GM12878 (cell line): ENCODE measurements around the gene CEP83. TPM values are rescaled to one million over a fixed set of nuclear protein-coding genes. Genes with fewer than 3 reads are reported as not detected.

ENCODE experiments used
- BCL3 ChIP-seq: IDR thresholded peaks from 2 replicates; pipeline ENCODE4 v1.6.1; 2011; ENCODE audit warnings: borderline replicate concordance, low read depth, mild to moderate bottlenecking, moderate library complexity, low read length; ENCODE audit not compliant: insufficient read depth, poor library complexity, severe bottlenecking
- CBFB ChIP-seq: IDR thresholded peaks from 2 replicates; pipeline ENCODE4 v1.6.1; 2016; ENCODE audit warnings: antibody characterized with exemption, low read depth
- CBX3 ChIP-seq: fragments of 200-600 bp; sonication (generic); IDR thresholded peaks from 2 replicates; pipeline ENCODE4 v1.6.1; 2016; ENCODE audit warnings: low read depth, borderline replicate concordance
- DPF2 ChIP-seq: fragments of 450-650 bp; IDR thresholded peaks from 2 replicates; pipeline ENCODE4 v1.6.1; 2017; ENCODE audit warnings: mild to moderate bottlenecking
- EED ChIP-seq: sonication (generic); IDR thresholded peaks from 2 replicates; pipeline ENCODE4 v1.6.1; 2016; ENCODE audit warnings: antibody characterized with exemption, low read depth
- ELK1 ChIP-seq: IDR thresholded peaks from 2 replicates; pipeline ENCODE4 v1.6.1; 2012; ENCODE audit warnings: low read depth, low read length, improper control_type of control experiment
- FOS ChIP-seq: IDR thresholded peaks from 3 replicates; pipeline ENCODE4 v1.6.1; 2011; ENCODE audit warnings: borderline replicate concordance; ENCODE audit not compliant: insufficient read length; ENCODE audit errors: extremely low read depth
- GABPA ChIP-seq: IDR thresholded peaks from 2 replicates; pipeline ENCODE4 v1.6.1; 2014; ENCODE audit warnings: antibody characterized with exemption, low read depth, mild to moderate bottlenecking, inconsistent platforms
- HDAC6 ChIP-seq: fragments of 200-600 bp; sonication (generic); IDR thresholded peaks from one replicate; pipeline ENCODE4 v1.8.0; 2017; ENCODE audit warnings: antibody characterized with exemption; ENCODE audit not compliant: unreplicated experiment
- MTA2 ChIP-seq: fragments of 450-650 bp; IDR thresholded peaks from 2 replicates; pipeline ENCODE4 v1.6.1; 2016; ENCODE audit warnings: low read depth, mild to moderate bottlenecking, moderate library complexity
- NBN ChIP-seq: fragments of 450-650 bp; IDR thresholded peaks from 2 replicates; pipeline ENCODE4 v1.6.1; 2016
- PML ChIP-seq: IDR thresholded peaks from 2 replicates; pipeline ENCODE4 v1.6.1; 2012; ENCODE audit warnings: low read length, inconsistent platforms
- RAD51 ChIP-seq: fragments of 450-650 bp; IDR thresholded peaks from 2 replicates; pipeline ENCODE4 v1.6.1; 2016; ENCODE audit warnings: moderate library complexity, mild to moderate bottlenecking, inconsistent platforms
- RCOR1 ChIP-seq: conservative IDR thresholded peaks from 2 replicates; pipeline ENCODE4 v1.6.1; 2012; ENCODE audit warnings: low read depth, low read length, improper control_type of control experiment
- RELB ChIP-seq: fragments of 450-650 bp; IDR thresholded peaks from 2 replicates; pipeline ENCODE4 v1.6.1; 2017; ENCODE audit warnings: low read depth, mild to moderate bottlenecking, moderate library complexity
- RUNX3 ChIP-seq: IDR thresholded peaks from 2 replicates; pipeline ENCODE4 v1.6.1; 2012; ENCODE audit warnings: low read length, inconsistent platforms
- SMAD5 ChIP-seq: IDR thresholded peaks from 2 replicates; pipeline ENCODE4 v1.6.1; 2016; ENCODE audit warnings: antibody characterized with exemption, low read depth
- SRF ChIP-seq, 2 experiments: IDR thresholded peaks; 2 replicates each; pipeline ENCODE4 v1.6.1; 2011; ENCODE audit warnings: low read depth in 2 of 2, low read length in 2 of 2, mild to moderate bottlenecking in 1 of 2, moderate library complexity in 1 of 2
- TCF3 ChIP-seq: IDR thresholded peaks from 2 replicates; pipeline ENCODE4 v1.6.1; 2012; ENCODE audit warnings: low read depth, mild to moderate bottlenecking, low read length, borderline replicate concordance; ENCODE audit not compliant: insufficient read depth
- ZBTB40 ChIP-seq: fragments of 450-650 bp; IDR thresholded peaks from 2 replicates; pipeline ENCODE4 v1.6.1; 2016; ENCODE audit warnings: mild to moderate bottlenecking, moderate library complexity, borderline replicate concordance
- ZNF207 ChIP-seq: fragments of 450-650 bp; IDR thresholded peaks from 2 replicates; pipeline ENCODE4 v1.6.1; 2014; ENCODE audit warnings: antibody characterized with exemption, mild to moderate bottlenecking, borderline replicate concordance
- ZNF217 ChIP-seq: fragments of 450-650 bp; IDR thresholded peaks from 2 replicates; pipeline ENCODE4 v1.6.1; 2017; ENCODE audit warnings: antibody characterized with exemption, mild to moderate bottlenecking
- ZZZ3 ChIP-seq: IDR thresholded peaks from 2 replicates; pipeline ENCODE4 v1.6.1; 2011; ENCODE audit warnings: low read depth; ENCODE audit not compliant: control insufficient read depth, insufficient read length
- polyA plus RNA-seq, 11 experiments: library from polyadenylated mRNA; depleted of rRNA in 4 of 11; unstranded in 6 of 11; stranded (reverse) in 5 of 11; fragments of >200 nt; fragmentation: Nextera tagmentation in 4 of 11; fragmentation: Illumina TruSeq in 1 of 11; extraction: Ambion mirVana in 4 of 11; extraction: Trizol in 1 of 11; gene quantifications; 1 replicate in 1 of 11; 2 replicates in 10 of 11; pipeline versions ENCODE4 v1.2.1 to v1.2.3, GENCODE V29; 2011 to 2016; ENCODE audit warnings: inconsistent platforms in 2 of 11, missing spikeins in 2 of 11, low read depth in 1 of 11
- total RNA-seq, 4 experiments: library from RNA; depleted of rRNA in 3 of 4; stranded (reverse); fragments of >200 nt in 3 of 4; fragmentation: Illumina TruSeq in 1 of 4; extraction: Trizol in 1 of 4; gene quantifications; 2 replicates each; pipeline versions ENCODE4 v1.2.1 to v1.2.3, GENCODE V29; 2013 to 2021

Gene CEP83
- total and polyA plus RNA-seq, 10 of the 15 experiments (the other 5 are each of a cell fraction or from before 2014, with no cell fraction given): 4.3 to 39.0 (median 22.5) TPM

- TF ChIP-seq ZBTB40: 0 out of 2 replicates have a peak, but pooled peaks have one; percentile 10
- TF ChIP-seq RUNX3: peak; percentile 40; the same call in 1 of the 2 replicates
- TF ChIP-seq EED: peak; percentile 78
- TF ChIP-seq PML: peak; percentile 54; the same call in 1 of the 2 replicates
- TF ChIP-seq SRF (IDR thresholded peaks at IDR 0.05; ENCODE audit: low read depth in 2 of 2, low read length in 2 of 2): peak in 1 of 2 experiments; percentile 45; a peak in 1 of 4 replicates
- peak; percentile 97 for TF ChIP-seq DPF2
- TF ChIP-seq MTA2: peak; percentile 56; the same call in 1 of the 2 replicates
- TF ChIP-seq ELK1: no peak
- TF ChIP-seq SMAD5: no peak
- peak; percentile 29 for TF ChIP-seq RELB
- no peak; the same call in 1 of the 2 replicates for TF ChIP-seq CBFB
- TF ChIP-seq TCF3: no peak
- TF ChIP-seq CBX3: no peak
- peak; percentile 86; the same call in 1 of the 2 replicates for TF ChIP-seq ZNF207
- TF ChIP-seq HDAC6: no peak
- TF ChIP-seq FOS: no peak
- no peak for TF ChIP-seq ZZZ3
- TF ChIP-seq RCOR1: no peak
- no peak for TF ChIP-seq RAD51
- TF ChIP-seq NBN: peak; percentile 77; the same call in 1 of the 2 replicates
- TF ChIP-seq BCL3: no peak
- TF ChIP-seq GABPA: no peak
- TF ChIP-seq ZNF217: peak; percentile 62; the same call in 1 of the 2 replicates
Observed at GRCh38 chr12:94262228-94263010, 197.2 kb downstream of the CEP83 start (continued).
